Activated CD8-positive, alpha-beta T cell treated with anti-CD3 and anti-CD28 coated beads, Interleukin-2, amount 10 ng/mL, durations not matched to agents 7 days and 5 days (primary cell): ENCODE results near the gene PPOX. TPM values are rescaled to one million over a fixed set of nuclear protein-coding genes. Genes with fewer than 3 reads are reported as not detected.
A peak's percentile ranks its signal among the peaks of the same experiment; 100 is the strongest.

Experiments
- ATAC-seq: fragments of 150-1000 bp; cut with Tn5 transposase; one replicate; pipeline ENCODE4 v1.10.0; 2021; ENCODE audit warnings: moderate library complexity
- CTCF ChIA-PET: fragments of 350-600 bp; sonication (Branson Sonifier 250); formaldehyde crosslinking; loops from one replicate; lab custom pipeline; 2021; ENCODE audit warnings: antibody characterized with exemption; lab: Charles Lee
- POLR2A ChIA-PET: fragments of 350-600 bp; sonication (Branson Sonifier 250); formaldehyde crosslinking; loops from one replicate; lab custom pipeline; 2021; ENCODE audit warnings: antibody characterized with exemption; lab: Charles Lee
- DNase-seq: peaks from one replicate; pipeline ENCODE4 v3.0.0-alpha.2; 2020
- H3K27ac Mint-ChIP-seq: one replicate; pipeline ENCODE4 v1.8.0; 2021; ENCODE audit warnings: mild to moderate bottlenecking, mixed read lengths
- H3K27me3 Mint-ChIP-seq: one replicate; pipeline ENCODE4 v1.8.0; 2021; ENCODE audit warnings: low read depth, mixed read lengths
- H3K36me3 Mint-ChIP-seq: one replicate; pipeline ENCODE4 v1.8.0; 2021; ENCODE audit warnings: low read depth, mixed read lengths
- H3K4me1 Mint-ChIP-seq: one replicate; pipeline ENCODE4 v1.8.0; 2021; ENCODE audit warnings: low read depth, mixed read lengths
- H3K4me3 Mint-ChIP-seq: one replicate; pipeline ENCODE4 v1.8.0; 2021; ENCODE audit warnings: mild to moderate bottlenecking, mixed read lengths
- H3K9me3 Mint-ChIP-seq: one replicate; pipeline ENCODE4 v1.8.0; 2022; ENCODE audit warnings: mixed read lengths; ENCODE audit not compliant: insufficient read depth
- total RNA-seq, 2 experiments: library from RNA; stranded (reverse); gene quantifications; one replicate each; pipeline ENCODE4 v1.2.3, GENCODE V29; 2021

The PPOX gene
- total RNA-seq, 2 experiments from 2014 or later: 37.7 to 38.5 TPM

DNA sequence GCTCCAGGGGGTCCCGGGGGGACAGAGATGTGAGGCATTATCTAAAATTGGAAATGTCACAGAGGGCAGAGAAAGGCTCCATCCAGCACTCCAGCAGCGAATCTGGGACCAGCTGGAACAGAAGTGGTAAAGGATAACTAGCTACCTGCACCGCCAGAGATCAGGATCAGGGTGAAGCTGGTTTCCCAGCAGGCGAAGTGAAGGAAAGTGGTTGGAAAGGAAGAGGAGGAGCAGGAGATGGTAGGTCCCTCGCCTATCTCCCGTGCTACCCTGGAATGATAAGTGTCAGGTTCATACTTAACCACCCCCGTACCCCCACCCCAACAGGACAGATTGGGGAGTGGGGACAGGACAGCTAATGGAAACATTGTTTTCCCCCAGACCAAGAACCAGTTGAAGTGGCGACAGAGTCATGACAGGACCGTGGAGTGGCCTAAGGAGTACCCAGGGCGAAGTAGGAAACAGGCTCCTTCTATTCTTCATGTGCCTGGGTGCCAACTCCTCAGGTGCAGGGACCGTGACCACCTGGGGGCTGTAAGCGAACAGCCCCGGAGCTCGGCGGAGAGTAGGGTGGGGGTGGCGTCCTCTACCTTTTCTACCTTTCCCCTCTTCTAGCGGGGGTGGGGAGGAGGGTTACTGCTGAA lies 10.4 kb downstream of the PPOX start:
- CTCF ChIA-PET: interaction anchor here (1.2 to 3.3 kb wide), 6 partner anchors 10 to 205 kb away, joined by 3 to 40 read pairs (median 6); partner anchors contain the start of genes CFAP126, NDUFS2, PPOX and TOMM40L
- POLR2A ChIA-PET: interaction anchor here (0.7 to 2.3 kb wide), 11 partner anchors 10 to 213 kb away, joined by 3 to 46 read pairs (median 4); partner anchors contain the start of genes NDUFS2, PPOX, TOMM40L and UFC1
- DNase-seq: no peak
- Mint-ChIP-seq H3K4me3 (peak overlapping the region; percentile 90), H3K4me1 (peaks cover 49% of the 10 kb centered on the region), H3K27ac (peak overlapping the region; percentile 94), H3K9me3 (no peaks in the 10 kb centered on the region), H3K36me3 (peaks cover 38% of the 10 kb centered on the region), H3K27me3 (no peaks in the 10 kb centered on the region)
- ATAC-seq: no peak

DNA sequence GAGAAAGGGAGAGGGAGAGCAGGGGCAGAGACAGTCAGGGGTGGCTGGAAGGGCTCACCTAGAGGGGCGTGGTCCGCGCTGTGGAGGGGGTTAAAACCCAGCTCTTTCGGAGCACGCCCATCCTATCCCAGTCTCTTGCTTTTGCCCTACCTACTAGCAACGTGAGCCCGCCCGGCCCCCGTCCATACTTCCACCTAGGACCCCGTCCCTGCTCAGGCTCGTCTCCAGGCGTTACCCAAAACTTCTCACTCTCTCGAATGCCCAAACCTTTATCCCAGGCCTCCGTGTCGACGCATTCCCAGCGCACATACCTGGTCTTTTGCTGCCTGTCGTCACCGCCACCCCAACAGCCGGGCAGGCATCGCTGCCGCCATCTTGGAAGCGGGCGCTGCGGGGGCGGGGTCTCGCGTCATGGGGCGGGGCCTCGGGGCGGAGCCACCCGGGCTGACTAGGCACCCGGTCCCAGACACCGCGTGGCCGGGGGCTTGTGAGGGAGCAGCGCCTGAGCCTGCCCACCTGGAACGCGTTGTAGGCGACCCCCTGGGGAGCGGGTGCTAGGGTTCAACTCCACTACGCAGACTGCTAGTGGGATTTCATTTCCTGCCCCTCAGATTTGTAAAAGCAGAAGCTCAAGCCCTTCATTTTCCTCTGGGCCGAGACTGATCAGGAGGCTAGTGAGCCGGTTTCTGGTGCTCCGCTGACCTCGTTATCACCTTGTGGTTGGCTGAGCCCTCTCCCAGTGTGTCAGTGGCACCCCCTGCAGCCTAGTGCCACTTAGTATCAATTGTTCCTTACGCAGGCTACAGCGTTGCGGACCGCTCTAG lies 11.1 kb downstream of the PPOX start, which contains the start of gene B4GALT3:
Gene B4GALT3, minus strand, starts transcription at position 396 of the 824 bp plus-strand sequence. CDS start 1,447 bp downstream, outside the sequence.
- Mint-ChIP-seq H3K27me3 (no peaks in the 10 kb centered on the region), H3K27ac (peak within 1 kb of the TSS; percentile 94)

DNA sequence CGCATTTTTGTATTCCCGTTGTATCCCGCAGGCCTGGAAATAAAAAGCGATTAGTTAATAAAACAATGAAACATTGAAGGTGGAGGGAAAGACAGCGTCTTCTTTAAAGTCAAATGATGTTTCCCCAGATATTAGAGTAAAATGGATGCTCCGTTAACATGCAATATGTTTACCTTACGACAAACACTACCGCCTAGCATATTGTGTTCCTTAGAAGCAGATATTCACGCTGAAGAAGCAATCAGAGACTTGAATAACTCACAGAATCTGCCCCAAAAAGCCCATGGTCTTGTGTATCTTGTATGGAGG lies 11.7 kb downstream of the PPOX start:
- POLR2A ChIA-PET: interaction anchor here (0.6 to 2.3 kb wide), 5 partner anchors 8 to 208 kb away, joined by 3 to 46 read pairs (median 12); partner anchors contain the start of genes NDUFS2 and PPOX
- ATAC-seq: no peak

More for the DNA sequence above, 11.1 kb downstream of the PPOX start, which contains the start of gene B4GALT3:
- Mint-ChIP-seq H3K4me3 (peak within 1 kb of the TSS; percentile 90), H3K9me3 (no peaks in the 10 kb centered on the region), H3K36me3 (peaks cover 38% of the 10 kb centered on the region), H3K4me1 (peaks cover 56% of the 10 kb centered on the region)
- DNase-seq (peak; percentile 94), ATAC-seq (peak; percentile 91)
- POLR2A ChIA-PET: interaction anchor here (0.6 to 2.3 kb wide), 12 partner anchors 9 to 212 kb away, joined by 3 to 46 read pairs (median 4); partner anchors contain the start of genes NDUFS2, PPOX, TOMM40L and UFC1
- CTCF ChIA-PET: interaction anchor here (0.6 to 3.3 kb wide), 9 partner anchors 11 to 204 kb away, joined by 3 to 40 read pairs (median 4); partner anchors contain the start of genes CFAP126, NDUFS2, PPOX and TOMM40L

DNA sequence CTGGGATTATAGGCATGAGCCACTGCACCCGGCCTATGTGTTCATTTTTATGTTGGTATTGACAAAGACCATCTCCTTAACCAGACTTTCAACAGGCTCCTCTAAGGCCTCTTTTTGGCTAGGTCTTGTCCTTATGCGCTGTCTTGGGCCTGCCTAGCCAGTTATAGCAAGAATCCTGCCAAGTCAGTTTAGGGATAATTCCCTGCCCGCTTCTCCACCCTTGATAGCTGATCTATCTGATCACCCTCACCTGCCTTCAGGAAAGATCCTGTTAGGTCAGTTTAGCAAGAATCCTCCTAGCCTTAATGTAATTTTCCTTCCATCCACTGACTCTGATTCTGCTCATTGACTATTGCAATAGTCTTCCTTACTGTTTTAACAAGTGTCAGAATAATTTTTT lies 13.5 kb downstream of the PPOX start:
- Mint-ChIP-seq H3K9me3 (no peaks in the 10 kb centered on the region), H3K27me3 (no peaks in the 10 kb centered on the region), H3K4me1 (peaks cover 71% of the 10 kb centered on the region), H3K4me3 (no peak overlapping the region), H3K36me3 (peaks cover 23% of the 10 kb centered on the region), H3K27ac (no peak overlapping the region)
- ChIA-PET POLR2A (interaction anchor here (0.9 kb wide), 1 partner anchor 22 kb away, joined by 4 read pairs; the partner anchor contains the start of gene NDUFS2), CTCF (interaction anchor here (3.7 to 5.5 kb wide), 4 partner anchors 9 to 46 kb away, joined by 12 to 70 read pairs (median 54); partner anchors contain the start of genes PPOX and TOMM40L)
- no peak for DNase-seq
- no peak for ATAC-seq

More for the DNA sequence above, 11.7 kb downstream of the PPOX start:
- Mint-ChIP-seq H3K9me3 (no peaks in the 10 kb centered on the region), H3K27me3 (no peaks in the 10 kb centered on the region), H3K27ac (peak overlapping the region; percentile 94), H3K4me1 (peaks cover 62% of the 10 kb centered on the region), H3K4me3 (peak overlapping the region; percentile 90), H3K36me3 (peaks cover 34% of the 10 kb centered on the region)
- CTCF ChIA-PET: interaction anchor here (0.6 to 3.3 kb wide), 4 partner anchors 12 to 132 kb away, joined by 3 to 40 read pairs (median 7); partner anchors contain the start of genes PPOX and USF1
- DNase-seq: no peak

DNA sequence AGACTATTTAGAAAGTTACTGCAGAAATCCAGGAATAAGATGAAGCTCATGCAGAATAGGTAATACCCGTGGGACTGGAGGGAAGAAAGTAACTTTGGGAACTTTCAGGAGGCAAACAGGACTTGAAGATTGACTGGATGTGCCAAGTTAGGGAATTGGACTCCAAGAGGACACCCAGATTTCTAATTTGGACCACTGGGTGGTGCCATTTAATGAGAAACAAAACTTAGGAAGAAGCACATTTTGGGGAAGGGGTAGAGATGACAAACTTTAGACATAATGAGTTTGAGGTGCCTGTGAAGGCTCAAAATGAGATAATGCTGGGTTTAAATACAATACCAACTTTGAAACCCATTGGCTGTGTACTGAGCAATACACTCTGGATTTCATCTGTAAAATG lies 14.4 kb downstream of the PPOX start:
- Mint-ChIP-seq H3K4me3 (no peak overlapping the region), H3K27me3 (no peaks in the 10 kb centered on the region), H3K27ac (peak overlapping the region; percentile 77), H3K36me3 (peaks cover 15% of the 10 kb centered on the region), H3K4me1 (peaks cover 70% of the 10 kb centered on the region), H3K9me3 (no peaks in the 10 kb centered on the region)
- ChIA-PET CTCF (interaction anchor here (1.2 to 5.5 kb wide), 11 partner anchors 10 to 201 kb away, joined by 3 to 70 read pairs (median 15); partner anchors contain the start of genes ADAMTS4, ARHGAP30, NDUFS2 and PPOX), POLR2A (interaction anchor here (0.8 to 2.7 kb wide), 5 partner anchors 10 to 62 kb away, joined by 4 to 9 read pairs (median 5); partner anchors contain the start of genes NDUFS2, NIT1, PFDN2 and PPOX)
- no peak for DNase-seq
- no peak for ATAC-seq

DNA sequence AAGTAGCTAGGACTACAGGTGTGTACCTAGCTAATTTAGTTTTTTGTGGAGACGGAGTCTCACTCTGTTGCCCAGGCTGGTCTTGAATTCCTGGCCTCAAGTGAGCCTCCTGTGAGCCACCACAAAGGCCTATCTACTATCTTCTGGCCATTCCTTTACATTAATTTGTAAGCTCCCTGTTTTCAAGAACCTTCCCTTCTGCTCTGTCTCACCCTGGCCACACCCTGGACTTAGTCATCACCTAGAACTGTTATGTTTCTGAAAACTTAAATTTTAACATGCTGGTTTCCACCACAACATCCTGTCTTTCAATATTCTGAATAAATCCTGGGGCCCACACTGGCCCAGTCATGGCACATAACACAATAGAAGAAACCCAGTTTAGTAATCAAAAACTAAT lies 16.0 kb downstream of the PPOX start:
- peak overlapping the region; percentile 93 for H3K27ac Mint-ChIP-seq
- H3K4me3 Mint-ChIP-seq: peak overlapping the region; percentile 47
- H3K9me3 Mint-ChIP-seq: no peaks in the 10 kb centered on the region
- CTCF ChIA-PET: interaction anchor here (0.9 to 5.5 kb wide), 17 partner anchors 9 to 201 kb away, joined by 3 to 70 read pairs (median 6); partner anchors contain the start of genes ADAMTS4, APOA2, FCER1G and NDUFS2
- DNase-seq: peak; percentile 81
- peaks cover 9% of the 10 kb centered on the region for H3K36me3 Mint-ChIP-seq
- no peaks in the 10 kb centered on the region for H3K27me3 Mint-ChIP-seq
- POLR2A ChIA-PET: interaction anchor here (0.6 to 2.7 kb wide), 15 partner anchors 10 to 349 kb away, joined by 3 to 40 read pairs (median 5); partner anchors contain the start of genes ARHGAP30, DEDD, NDUFS2 and PFDN2
- ATAC-seq: peak; percentile 62
- peaks cover 76% of the 10 kb centered on the region for H3K4me1 Mint-ChIP-seq

DNA sequence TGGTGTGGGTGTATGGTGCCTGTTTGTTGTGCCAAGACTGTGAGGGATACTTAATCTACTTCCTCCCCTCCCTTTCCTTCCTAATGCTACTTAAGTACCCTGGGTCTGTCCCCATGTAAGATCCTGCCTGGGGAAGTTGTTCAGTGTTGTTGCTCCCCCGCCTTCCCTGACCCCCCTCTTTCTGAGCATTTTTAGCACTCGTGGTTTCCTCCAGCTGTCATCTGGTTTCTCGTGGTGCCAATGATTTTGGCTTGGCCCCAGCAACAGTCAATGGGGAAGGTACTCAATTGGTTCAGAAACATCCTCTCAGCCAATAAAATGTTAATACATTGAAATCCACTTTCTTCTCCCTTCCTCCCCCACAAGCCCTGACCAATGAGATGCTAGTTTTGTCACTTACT lies 19.1 kb downstream of the PPOX start:
- peaks cover 9% of the 10 kb centered on the region for H3K36me3 Mint-ChIP-seq
- H3K4me3 Mint-ChIP-seq: peak overlapping the region; percentile 62
- ChIA-PET CTCF (interaction anchor here (0.8 to 2.9 kb wide), 9 partner anchors 9 to 202 kb away, joined by 3 to 32 read pairs (median 5); partner anchors contain the start of genes NDUFS2, PPOX and TOMM40L), POLR2A (interaction anchor here (0.7 to 2.2 kb wide), 10 partner anchors 8 to 85 kb away, joined by 3 to 14 read pairs (median 5); partner anchors contain the start of genes ADAMTS4, B4GALT3, NDUFS2 and PPOX)
- H3K27me3 Mint-ChIP-seq: no peaks in the 10 kb centered on the region
- peaks cover 79% of the 10 kb centered on the region for H3K4me1 Mint-ChIP-seq
- DNase-seq (peak; percentile 90), ATAC-seq (peak; percentile 83)
- H3K9me3 Mint-ChIP-seq: no peaks in the 10 kb centered on the region
- H3K27ac Mint-ChIP-seq: peak overlapping the region; percentile 91

DNA sequence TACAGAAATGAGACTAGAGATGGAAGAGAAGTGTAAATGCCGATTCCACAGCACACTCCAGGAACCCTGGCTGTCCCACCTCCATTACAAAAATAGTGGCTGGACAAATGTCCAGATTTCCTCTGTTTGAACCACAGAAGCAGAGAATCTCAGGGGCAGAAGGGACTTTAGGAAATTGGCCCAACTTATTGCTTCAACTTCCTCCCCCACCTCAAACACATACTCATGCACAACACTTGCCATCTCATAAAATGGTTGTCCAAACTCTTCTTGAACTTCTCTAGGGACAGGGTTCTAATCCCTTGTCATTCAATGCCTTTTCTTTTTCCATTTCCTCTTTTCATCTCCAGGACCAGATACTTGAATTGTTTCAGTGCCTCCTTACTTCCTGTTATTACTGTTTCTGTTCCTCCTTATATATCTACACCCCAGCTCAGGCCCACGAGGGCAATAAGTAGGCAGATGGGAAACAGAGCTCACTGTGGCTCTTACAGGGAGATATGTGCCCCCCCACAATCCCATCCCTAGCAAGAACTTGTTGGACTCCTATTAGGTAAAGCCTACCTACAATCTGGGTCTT lies 19.6 kb downstream of the PPOX start:
- CTCF ChIA-PET: interaction anchor here (0.8 to 2.9 kb wide), 12 partner anchors 9 to 201 kb away, joined by 3 to 32 read pairs (median 4); partner anchors contain the start of genes CFAP126, NDUFS2, PPOX and TOMM40L
- Mint-ChIP-seq H3K4me3 (peak overlapping the region; percentile 62), H3K27ac (peak overlapping the region; percentile 91), H3K27me3 (no peaks in the 10 kb centered on the region), H3K4me1 (peaks cover 74% of the 10 kb centered on the region), H3K36me3 (peaks cover 9% of the 10 kb centered on the region), H3K9me3 (no peaks in the 10 kb centered on the region)
- DNase-seq (no peak), ATAC-seq (no peak)
- POLR2A ChIA-PET: interaction anchor here (0.7 to 2.2 kb wide), 10 partner anchors 9 to 85 kb away, joined by 3 to 14 read pairs (median 5); partner anchors contain the start of genes ADAMTS4, B4GALT3, NDUFS2 and PPOX

DNA sequence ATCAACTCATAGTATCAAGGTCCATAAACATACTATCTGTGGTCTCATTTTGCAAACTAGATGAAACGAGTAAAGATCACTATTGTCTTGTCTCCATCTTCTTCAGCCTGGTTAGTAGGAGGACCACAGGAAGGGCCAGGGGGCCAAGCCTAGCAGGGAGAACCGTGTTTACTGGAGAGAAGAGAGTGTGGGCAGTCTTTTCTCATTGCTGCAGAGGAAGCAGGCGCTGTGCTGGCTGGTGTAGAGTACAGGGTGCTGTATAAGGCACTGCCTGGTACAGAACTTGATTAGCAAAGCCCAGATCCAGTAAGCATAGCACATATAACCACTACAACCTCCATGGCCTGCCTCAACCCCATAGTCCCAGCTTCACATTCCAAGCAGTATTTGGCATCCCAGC lies 21.1 kb downstream of the PPOX start:
- Mint-ChIP-seq H3K9me3 (no peaks in the 10 kb centered on the region), H3K4me1 (peaks cover 66% of the 10 kb centered on the region), H3K36me3 (peaks cover 5% of the 10 kb centered on the region), H3K27ac (peak overlapping the region; percentile 91), H3K4me3 (no peak overlapping the region), H3K27me3 (no peaks in the 10 kb centered on the region)
- no peak for DNase-seq
- ATAC-seq: no peak
- POLR2A ChIA-PET: interaction anchor here (1.0 to 1.7 kb wide), 3 partner anchors 10 to 19 kb away, joined by 4 to 13 read pairs (median 11); partner anchors contain the start of genes B4GALT3 and NDUFS2
- CTCF ChIA-PET: interaction anchor here (0.6 to 2.9 kb wide), 3 partner anchors 15 to 39 kb away, joined by 3 to 32 read pairs (median 25); partner anchors contain the start of genes PPOX and TOMM40L

DNA sequence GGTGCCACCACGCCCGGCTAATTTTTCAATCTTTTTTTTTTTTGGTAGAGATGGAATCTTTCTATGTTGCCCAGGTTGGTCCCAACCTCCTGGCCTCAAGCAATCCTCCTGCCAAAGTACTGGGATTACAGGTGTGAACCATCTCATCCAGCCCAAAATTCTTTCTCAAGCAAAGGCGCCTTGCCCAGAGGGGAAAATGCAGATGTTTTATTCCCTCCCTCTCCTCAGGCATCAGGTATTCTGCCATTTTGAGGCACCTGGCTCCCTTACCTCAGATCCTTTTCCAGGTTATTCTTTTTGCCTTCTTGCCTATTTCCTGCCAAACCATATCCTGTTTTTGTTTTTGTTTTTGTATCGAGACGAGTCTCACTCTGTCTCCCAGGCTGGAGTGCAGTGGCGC lies 22.2 kb downstream of the PPOX start:
- ChIA-PET POLR2A (interaction anchor here (1.5 kb wide), 1 partner anchor 14 kb away, joined by 3 read pairs; the partner anchor contains the start of gene NDUFS2), CTCF (interaction anchor here (2.1 kb wide), 1 partner anchor 22 kb away, joined by 7 read pairs; the partner anchor contains the start of gene PPOX)
- no peak overlapping the region for H3K27ac Mint-ChIP-seq
- ATAC-seq (no peak), DNase-seq (no peak)
- H3K9me3 Mint-ChIP-seq: no peaks in the 10 kb centered on the region
- no peak overlapping the region for H3K4me3 Mint-ChIP-seq
- H3K36me3 Mint-ChIP-seq: peaks cover 2% of the 10 kb centered on the region
- no peaks in the 10 kb centered on the region for H3K27me3 Mint-ChIP-seq
- peaks cover 66% of the 10 kb centered on the region for H3K4me1 Mint-ChIP-seq
